Suppressor macrophage treated with lipopolysaccharide for 4 hours (primary cell): ENCODE results near the gene PDLIM4.
A peak's percentile ranks its signal among the peaks of the same experiment; 100 is the strongest.

Experiments
- DNase-seq: peaks from one replicate; pipeline ENCODE4 v3.0.0-alpha.2; 2020

PDLIM4 gene

DNA sequence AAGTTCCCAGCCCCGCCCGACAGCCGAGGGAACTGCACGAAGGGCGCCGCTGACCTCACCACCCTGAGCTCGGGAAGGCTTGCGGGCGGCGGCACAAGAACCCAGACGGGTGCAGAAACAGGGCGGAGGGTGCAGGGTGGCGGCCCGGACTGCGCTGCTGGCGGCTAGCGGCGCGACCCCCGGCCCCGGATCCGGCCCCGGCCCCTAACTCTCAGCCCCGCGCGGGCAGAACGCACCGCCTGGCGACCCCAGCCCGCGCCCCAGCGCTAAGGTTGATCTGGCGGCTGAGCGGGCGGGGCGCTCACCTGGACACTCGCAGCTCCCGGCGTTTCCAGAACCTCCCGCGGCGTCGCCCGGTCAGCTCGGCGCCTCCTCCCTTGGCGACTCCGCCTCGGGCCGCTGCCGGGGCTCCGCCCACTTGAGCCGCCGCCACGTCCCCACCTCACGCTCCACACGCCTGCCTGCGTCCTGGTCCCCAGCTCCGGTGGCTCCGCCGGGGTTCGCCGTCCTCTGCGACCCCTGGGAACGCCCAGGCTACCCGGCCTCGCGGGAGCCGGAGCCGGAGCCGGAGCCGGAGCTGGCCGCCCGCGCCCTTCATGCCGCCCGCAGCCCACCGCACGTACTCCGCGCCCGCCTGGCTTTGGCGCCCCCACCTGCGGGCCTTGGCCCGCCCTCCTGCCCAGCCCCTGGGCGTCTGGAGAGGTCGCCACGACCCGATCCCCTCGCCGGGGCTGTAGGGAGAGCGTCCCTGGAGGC is 29.8 kb upstream of the PDLIM4 start, which contains the start of gene P4HA2:
Gene P4HA2 (minus strand): TSS at position 369 of the 756 bp plus-strand sequence. CDS start 9,227 bp downstream, outside the sequence.
- peak; percentile 79 for DNase-seq

DNA sequence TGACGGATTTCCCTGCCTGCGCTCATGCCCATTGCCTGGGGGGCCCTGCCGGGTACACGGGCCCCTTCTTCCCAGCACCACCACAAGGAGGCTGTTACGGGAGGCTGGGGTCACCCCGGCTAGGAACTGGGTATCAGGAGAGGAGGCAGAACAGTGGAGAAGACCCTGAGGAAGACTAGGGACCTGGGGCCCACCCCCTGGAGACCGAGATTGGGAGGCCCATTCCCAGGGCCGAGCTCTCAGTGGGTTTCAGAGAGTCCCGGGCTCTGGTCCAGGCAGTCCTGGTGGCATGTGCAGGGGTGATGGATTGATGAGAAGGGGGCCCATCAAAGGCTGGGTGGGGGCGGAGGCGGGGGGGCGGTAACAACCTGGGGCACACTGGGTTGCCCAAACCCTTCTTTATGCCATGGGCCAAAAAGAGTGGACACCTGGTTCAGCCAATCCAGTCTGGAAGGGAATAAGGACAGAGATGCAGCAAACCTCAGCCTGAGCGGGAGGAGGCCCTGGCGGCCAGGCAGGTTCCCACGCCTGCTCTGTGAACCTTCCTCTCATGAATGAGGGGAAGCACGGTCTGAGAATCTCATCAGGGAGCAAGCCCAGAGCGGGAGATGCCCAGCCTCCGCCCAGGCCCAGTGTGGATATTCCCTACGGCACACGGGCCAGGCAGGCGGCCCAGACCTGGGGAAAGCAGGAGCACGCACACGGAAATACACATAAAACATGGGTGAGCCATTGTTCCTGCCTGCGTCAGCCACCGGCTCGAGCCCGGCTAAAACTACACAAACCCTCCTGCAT is 29.1 kb upstream of the PDLIM4 start:
- DNase-seq, result no peak

DNA sequence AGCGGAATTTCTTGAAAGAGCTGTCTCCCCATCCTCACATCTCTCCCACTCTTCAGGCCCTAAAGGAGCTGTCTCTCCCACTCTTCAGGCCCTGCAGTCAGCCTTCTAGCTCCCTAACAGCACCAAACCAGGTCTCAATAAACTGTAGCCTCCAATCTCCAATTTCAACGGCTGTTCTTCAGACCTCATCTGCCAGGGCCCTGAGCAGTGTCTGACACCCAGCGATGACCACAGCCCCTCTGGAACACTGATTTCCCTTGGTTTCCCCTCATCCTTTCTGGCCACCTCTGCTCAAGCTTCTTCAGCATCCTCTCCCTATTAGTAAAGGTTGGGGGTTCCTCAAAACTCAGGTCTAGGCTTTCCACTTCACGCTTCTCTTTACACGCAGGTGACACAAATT is 28.3 kb upstream of the PDLIM4 start:
- DNase-seq, result no peak

GRCh38 chr5:132230871-132231270 is 26.6 kb upstream of the PDLIM4 start:
- DNase-seq, result no peak

GRCh38 chr5:132232465-132232864 is 25.0 kb upstream of the PDLIM4 start:
- no peak for DNase-seq

DNA sequence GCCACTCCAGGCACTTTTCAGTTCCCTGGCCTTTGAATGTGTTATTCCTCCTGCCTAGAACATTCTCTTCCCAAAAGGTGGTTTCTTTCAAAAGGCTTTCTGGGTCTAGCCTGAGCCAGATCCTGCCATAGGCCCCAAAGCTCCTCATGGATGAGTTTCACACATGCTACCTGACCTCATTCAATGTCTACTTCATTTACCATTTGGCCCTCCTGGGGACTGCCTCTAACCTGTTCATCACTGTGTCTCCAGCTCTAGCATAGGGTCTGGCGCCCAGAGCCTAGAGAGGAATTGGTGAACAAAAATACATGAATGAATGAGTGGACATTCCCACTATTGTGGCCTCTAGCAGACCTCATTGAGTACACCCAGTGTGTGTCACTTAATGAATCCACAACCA is 24.4 kb upstream of the PDLIM4 start:
- DNase-seq, result no peak

DNA sequence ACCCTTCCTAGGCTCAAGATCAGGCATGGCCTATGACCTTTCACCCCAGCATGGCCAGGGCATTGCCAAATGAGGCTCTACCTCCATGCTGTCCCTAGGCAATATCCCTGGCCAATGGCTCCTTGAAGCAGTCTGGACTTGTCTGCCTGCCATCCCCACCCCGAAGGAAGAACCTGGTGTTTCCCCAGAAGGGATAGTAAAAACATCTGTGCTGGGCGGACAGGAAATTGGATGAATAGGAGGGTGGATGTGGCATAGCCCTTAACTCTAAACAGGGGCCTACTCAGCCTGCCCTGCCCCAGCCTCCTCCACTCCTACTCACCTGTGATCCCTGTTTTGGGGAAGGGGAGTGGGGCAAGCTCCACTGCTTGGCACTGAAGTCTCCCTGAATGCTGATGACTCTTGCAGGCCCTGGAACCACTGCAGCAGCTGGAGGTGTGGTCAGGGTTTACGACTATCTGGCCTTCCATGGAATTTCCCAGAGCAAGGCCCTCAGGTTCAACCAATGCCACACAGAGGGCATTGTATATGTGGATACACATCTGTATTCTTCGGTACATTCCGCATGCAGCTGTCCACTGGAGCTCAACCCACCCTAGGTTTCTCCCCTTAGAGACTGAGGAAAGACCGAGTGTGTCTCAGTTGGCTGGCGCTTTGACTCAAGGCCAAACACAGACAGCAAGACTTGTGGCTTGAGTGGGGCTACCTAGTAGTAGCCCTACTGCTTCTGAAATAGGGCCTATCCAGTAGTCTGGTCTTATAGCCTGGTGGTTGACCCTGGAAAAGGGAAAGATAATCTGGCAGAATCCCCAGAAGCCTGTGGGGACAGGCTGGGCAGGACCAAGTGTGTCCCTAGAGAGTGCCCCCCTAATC is 23.4 kb upstream of the PDLIM4 start:
- no peak for DNase-seq

DNA sequence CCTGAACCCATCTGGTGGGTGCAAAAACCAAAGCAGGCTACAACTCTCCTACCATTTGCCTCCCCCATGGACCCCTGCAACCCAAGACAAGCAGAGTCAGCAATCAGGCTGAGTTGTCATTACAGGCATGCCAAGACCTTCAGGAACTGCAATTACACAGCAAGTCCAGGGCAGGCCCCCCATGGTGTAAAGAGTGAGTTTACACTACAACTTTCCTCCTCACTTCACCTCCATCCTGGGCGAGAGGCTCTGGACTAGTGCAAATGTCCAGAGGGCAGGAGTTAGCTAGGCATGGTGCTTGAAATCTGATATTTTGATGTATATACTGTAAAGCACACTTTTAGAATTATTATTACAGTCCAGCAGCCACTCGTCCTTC is 22.8 kb upstream of the PDLIM4 start:
- DNase-seq, result no peak

GRCh38 chr5:132235340-132235739 is 22.2 kb upstream of the PDLIM4 start:
- DNase-seq, result no peak

- no peak for DNase-seq
These were observed 20.4 kb upstream of the PDLIM4 start for GRCh38 chr5:132237141-132237540.

DNA sequence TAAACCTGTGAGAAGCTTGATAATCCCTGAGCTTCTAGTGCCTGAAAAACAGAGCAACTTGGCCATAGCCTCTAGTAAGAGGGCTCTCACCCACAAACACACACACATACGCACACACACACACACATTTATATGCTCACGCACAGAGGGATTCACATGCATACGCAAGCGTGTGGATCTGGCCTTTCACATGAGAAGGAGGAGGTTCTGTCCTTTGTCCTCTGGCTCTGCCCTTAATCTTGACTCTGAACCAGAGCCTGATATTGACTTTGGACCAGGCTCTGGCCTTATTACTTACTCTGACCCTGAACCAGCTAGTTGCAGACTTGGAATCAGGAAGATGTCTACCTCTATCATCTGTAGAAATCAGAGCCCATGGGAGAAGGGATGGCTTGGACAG is 19.8 kb upstream of the PDLIM4 start:
- DNase-seq, result no peak

DNA sequence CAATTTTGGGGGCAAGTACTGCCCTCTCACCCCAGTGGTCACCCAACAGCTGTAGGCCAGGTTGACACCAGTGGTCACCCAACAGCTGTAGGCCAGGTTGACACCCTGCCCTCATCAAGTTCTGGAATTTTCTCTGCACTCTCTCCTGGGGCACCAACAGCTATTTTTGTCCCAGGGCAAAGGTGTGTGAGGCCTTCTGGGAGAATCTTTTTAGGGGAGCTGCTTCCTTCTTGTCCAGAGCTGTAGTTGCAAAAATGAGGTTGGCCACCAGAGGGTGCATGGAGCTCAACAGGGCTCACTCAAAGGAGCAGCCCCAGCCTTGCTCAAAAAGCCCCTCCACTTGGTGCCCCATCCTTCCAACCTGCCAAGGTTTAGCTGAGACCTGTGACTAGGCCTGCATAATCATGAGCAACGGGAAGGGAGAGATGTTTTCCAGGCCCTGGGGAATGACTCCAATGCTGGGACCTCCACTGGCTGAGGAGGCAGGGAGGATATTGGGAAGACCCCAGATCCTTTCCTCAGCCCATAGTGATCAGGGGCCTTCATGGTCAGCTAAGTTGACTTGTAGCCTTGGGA is 19.2 kb upstream of the PDLIM4 start:
- DNase-seq, result peak; percentile 78

GRCh38 chr5:132238901-132239500 is 18.5 kb upstream of the PDLIM4 start:
- peak; percentile 12 for DNase-seq

DNA sequence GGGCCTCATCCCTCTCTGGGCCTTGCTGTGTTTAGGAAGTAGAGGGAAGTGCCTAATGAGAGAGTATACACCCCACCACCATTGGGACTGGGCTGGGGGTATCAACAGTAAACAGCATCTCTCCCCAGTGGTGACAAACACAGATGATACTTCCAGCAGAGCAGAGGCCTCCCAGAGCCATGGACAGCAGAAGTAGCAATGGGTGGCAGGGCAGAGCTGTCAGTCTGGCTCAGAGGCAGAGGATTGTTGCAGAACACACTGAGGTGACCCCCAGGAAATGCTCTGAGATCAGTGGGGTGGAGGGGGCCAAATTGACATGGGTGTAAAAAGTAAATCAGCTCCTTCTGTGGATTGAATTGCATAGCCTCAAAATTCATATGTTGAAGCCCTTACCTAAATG is 17.7 kb upstream of the PDLIM4 start:
- DNase-seq, result no peak

GRCh38 chr5:132243366-132243977 is 14.0 kb upstream of the PDLIM4 start:
- no peak for DNase-seq

GRCh38 chr5:132245593-132245992 is 11.9 kb upstream of the PDLIM4 start:
- DNase-seq, result no peak

- no peak for DNase-seq
These were observed 10.7 kb upstream of the PDLIM4 start for GRCh38 chr5:132246806-132247205.

GRCh38 chr5:132250547-132250946 is 6.9 kb upstream of the PDLIM4 start:
- no peak for DNase-seq

- DNase-seq, result no peak
These were observed 6.2 kb upstream of the PDLIM4 start for GRCh38 chr5:132251220-132251725.

DNA sequence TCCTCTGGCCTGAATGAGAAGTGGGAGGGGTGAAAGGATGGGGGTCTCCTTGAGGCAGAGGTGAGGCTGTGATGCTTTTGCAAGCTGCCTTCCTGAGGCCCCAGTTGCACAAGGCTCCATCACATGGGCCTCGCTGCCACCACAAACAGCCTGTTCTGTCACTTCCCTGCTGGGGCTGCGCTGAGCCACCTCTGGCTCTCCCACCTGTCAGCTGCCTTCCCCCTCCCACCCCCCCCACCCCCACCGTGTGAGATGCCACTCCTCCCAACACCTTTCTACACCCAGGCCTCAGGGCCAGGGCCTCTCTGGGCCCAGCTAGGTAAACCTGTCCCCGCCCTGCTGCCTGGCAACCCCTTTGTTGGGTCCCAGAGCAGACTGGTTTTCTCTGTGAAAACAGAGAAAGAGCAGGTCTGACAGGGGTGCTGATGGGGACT is 4.5 kb upstream of the PDLIM4 start:
- DNase-seq, result no peak

DNA sequence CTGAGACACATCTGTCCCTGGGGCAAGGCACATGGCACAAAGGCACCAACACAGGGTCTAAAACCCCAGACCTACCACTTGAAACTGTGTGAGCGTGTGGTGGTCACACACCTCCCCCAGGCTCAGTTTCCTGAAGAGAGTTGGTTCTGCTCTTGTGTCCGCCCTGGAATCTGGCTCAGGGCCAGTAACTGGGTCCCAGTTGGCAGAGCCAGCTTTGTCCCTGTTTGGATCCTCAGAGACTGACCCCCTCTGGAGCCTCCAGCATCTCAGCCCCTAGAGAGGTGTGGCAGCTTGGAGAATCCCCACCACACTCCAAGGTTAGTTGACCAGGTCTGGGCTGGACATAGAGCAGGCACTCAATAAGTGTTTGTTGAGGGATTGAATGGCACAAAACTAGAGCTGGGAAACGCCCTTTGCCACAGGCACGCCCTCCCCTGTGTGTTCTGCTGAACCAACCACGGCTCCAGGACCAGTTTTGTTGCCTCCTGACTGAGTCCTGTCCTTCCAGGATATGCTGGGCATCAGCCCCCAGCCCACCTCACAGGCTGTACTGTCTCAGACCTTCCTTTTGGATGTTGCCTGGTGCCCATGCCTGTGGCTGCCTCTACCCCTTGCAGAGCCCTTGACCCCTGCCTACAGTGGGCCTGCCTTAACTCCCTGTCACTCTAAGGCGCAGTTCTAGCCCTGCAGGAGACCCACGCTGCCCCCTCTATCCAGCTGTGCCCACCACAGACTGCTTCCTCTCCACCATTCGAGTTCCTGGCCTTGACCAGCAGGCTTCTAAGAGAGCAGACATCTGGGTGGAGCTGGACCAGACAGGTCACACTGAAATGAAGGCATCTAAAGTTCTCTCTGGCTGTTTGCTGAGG is 3.8 kb upstream of the PDLIM4 start:
- DNase-seq, result no peak
